ENCODE measurements around the gene WDR59. TPM values are rescaled to one million over a fixed set of nuclear protein-coding genes. Genes with fewer than 3 reads are reported as not detected.

WDR59 gene
- total RNA-seq, 4 donors from 2014 or later = 29.1 to 112 (median 42.6) TPM

DNA sequence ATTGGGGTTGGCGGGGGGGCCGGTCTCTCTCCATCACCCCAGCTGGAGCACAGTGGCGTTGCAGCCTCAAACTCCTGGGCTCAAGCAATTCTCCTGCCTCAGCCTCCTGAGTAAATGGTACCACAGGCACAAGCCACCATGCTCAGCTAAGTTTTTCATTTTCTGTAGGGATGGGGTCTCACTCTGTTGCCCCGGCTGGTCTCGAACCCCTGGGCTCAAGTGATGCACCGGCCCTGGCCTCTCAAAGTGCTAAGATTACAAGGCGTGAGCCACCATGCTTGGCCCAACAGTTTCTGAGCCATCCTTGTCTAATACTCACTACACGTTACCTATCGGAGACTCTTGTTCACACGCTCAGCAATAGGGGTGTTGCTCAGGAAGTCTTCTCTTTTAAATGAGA lies 11.6 kb downstream of the WDR59 start:
- Histone ChIP-seq H3K27ac (no peak overlapping the region), H3K4me3 (no peak overlapping the region), H3K27me3 (no peaks in the 10 kb centered on the region), H3K4me1 (no peaks in the 10 kb centered on the region), H3K9me3 (no peaks in the 10 kb centered on the region), H3K36me3 (peaks cover 0 to 14% (median 3%) of the 10 kb centered on the region in 4 donors)
- in situ Hi-C loops (cut with MboI; ENCODE audit: low pct_ligation_motif_present in 1 of 4, low pct_unique_long_range_greater_than_20kb in 1 of 4, low sequenced_read_pairs in 3 of 4) = no loop called here
- DNase-seq = no peak
- intact Hi-C loops (cut with DNase I; ENCODE audit: low total_unique reads) = no loop called here
- WGBS, 2 donors (ENCODE audit: low coverage in 1 of 2) = 91 to 100% methylated on average over 3 to 10 of the region's 10 CpGs
- TF ChIP-seq POLR2A (IDR thresholded peaks at IDR 0.05) (no peak), EP300 (IDR thresholded peaks at IDR 0.05; ENCODE audit: low read depth) (no peak), POLR2AphosphoS5 (IDR thresholded peaks at IDR 0.05) (no peak)
- TF ChIP-seq, protein P1, sequence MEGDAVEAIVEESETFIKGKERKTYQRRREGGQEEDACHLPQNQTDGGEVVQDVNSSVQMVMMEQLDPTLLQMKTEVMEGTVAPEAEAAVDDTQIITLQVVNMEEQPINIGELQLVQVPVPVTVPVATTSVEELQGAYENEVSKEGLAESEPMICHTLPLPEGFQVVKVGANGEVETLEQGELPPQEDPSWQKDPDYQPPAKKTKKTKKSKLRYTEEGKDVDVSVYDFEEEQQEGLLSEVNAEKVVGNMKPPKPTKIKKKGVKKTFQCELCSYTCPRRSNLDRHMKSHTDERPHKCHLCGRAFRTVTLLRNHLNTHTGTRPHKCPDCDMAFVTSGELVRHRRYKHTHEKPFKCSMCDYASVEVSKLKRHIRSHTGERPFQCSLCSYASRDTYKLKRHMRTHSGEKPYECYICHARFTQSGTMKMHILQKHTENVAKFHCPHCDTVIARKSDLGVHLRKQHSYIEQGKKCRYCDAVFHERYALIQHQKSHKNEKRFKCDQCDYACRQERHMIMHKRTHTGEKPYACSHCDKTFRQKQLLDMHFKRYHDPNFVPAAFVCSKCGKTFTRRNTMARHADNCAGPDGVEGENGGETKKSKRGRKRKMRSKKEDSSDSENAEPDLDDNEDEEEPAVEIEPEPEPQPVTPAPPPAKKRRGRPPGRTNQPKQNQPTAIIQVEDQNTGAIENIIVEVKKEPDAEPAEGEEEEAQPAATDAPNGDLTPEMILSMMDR (IDR thresholded peaks at IDR 0.05) = no peak

DNA sequence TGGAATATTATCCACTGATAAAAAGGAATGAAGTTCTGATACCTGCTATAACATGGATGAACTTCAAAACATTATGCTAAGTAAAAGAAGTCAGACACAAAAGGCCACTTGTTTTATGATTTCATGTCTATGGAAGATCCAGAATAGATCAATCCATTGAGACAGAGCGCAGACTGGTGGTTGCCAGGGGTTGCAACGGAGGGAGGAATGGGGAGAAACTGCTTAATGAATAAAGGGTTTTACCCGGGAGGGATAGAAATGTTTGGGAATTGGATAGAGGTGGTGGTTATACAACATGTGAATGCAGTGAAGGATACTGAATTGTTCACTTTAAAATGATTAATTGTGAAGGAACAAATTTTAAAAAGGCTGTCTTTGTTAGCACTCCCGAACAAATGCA lies 30.2 kb downstream of the WDR59 start:
- intact Hi-C loops (cut with DNase I; ENCODE audit: low total_unique reads) = no loop called here
- H3K36me3 ChIP-seq = peaks cover 0 to 15% (median 3%) of the 10 kb centered on the region in 4 donors

DNA sequence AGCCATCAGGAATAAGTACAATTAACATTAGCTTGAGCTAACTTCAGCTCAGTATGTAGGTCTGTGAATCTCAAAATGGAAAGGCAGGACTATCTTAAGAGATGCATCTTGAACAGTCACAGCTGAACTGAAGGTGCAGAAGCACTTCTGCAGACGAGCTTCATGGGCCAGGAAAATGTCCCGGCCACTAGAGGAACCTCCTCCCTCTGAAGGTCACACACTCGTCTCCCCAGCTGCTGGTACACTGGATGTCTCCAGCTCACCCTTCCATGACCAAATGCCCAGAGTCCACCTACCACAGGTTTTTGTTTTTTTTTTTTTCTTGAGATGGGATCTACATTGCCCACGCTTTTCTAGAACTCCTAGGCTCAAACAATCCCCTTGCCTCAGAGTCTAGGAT lies 33.2 kb downstream of the WDR59 start:
- in situ Hi-C loops (cut with MboI; ENCODE audit: low pct_ligation_motif_present in 1 of 4, low pct_unique_long_range_greater_than_20kb in 1 of 4, low sequenced_read_pairs in 3 of 4) (no loop called here), intact Hi-C loops (cut with DNase I; ENCODE audit: low total_unique reads) (no loop called here)
- WGBS, 2 donors (ENCODE audit: low coverage in 1 of 2) = 80 to 100% methylated on average over 1 to 4 of the region's 4 CpGs

More for the DNA sequence above, 30.2 kb downstream of the WDR59 start:
- Histone ChIP-seq H3K4me3 (no peak overlapping the region), H3K27me3 (no peaks in the 10 kb centered on the region), H3K9me3 (no peaks in the 10 kb centered on the region), H3K27ac (no peak overlapping the region), H3K4me1 (no peaks in the 10 kb centered on the region)
- in situ Hi-C loops (cut with MboI; ENCODE audit: low pct_ligation_motif_present in 1 of 4, low pct_unique_long_range_greater_than_20kb in 1 of 4, low sequenced_read_pairs in 3 of 4) = no loop called here
- TF ChIP-seq POLR2AphosphoS5 (IDR thresholded peaks at IDR 0.05) (no peak), POLR2A (IDR thresholded peaks at IDR 0.05) (no peak), EP300 (IDR thresholded peaks at IDR 0.05; ENCODE audit: low read depth) (no peak)
- TF ChIP-seq, protein P1 (IDR thresholded peaks at IDR 0.05) = no peak
- WGBS, 2 donors (ENCODE audit: low coverage in 1 of 2) = 89 to 97% methylated on average over 4 of the region's 4 CpGs
- no peak for DNase-seq

DNA sequence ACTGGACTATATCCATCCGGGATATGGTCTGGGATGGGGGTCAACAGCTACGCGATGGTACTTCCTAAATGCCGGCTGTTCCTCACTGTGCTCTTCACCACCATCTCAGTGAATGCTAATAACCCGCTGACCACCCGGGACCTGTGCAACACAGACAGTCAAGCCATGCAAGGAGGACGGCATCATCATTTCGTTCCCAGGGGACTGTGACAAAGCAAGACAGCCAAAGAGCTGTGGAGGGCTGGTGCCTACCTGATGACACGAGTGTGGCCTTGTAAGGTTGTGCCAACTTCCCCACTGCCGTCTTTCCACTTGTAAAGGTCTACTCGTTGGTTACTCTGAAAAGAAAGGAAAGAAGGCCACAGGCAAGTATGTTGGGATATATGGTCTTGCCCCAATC lies 33.7 kb downstream of the WDR59 start:
- in situ Hi-C loops (cut with MboI; ENCODE audit: low pct_ligation_motif_present in 1 of 4, low pct_unique_long_range_greater_than_20kb in 1 of 4, low sequenced_read_pairs in 3 of 4) (no loop called here), intact Hi-C loops (cut with DNase I; ENCODE audit: low total_unique reads) (no loop called here)
- Histone ChIP-seq H3K36me3 (peaks cover 0 to 30% (median 10%) of the 10 kb centered on the region in 4 donors), H3K27ac (no peak overlapping the region), H3K27me3 (no peaks in the 10 kb centered on the region), H3K4me1 (no peaks in the 10 kb centered on the region), H3K4me3 (no peak overlapping the region), H3K9me3 (no peaks in the 10 kb centered on the region)
- TF ChIP-seq, protein P1 (IDR thresholded peaks at IDR 0.05) = no peak
- TF ChIP-seq POLR2A (IDR thresholded peaks at IDR 0.05) (no peak), POLR2AphosphoS5 (IDR thresholded peaks at IDR 0.05) (no peak), EP300 (IDR thresholded peaks at IDR 0.05; ENCODE audit: low read depth) (no peak)
- WGBS, 2 donors (ENCODE audit: low coverage in 1 of 2) = 95 to 97% methylated on average over 8 to 11 of the region's 11 CpGs
- DNase-seq = no peak

More for the DNA sequence above, 33.2 kb downstream of the WDR59 start:
- Histone ChIP-seq H3K36me3 (peaks cover 0 to 26% (median 7%) of the 10 kb centered on the region in 4 donors), H3K9me3 (no peaks in the 10 kb centered on the region), H3K27ac (no peak overlapping the region), H3K27me3 (no peaks in the 10 kb centered on the region), H3K4me3 (no peak overlapping the region), H3K4me1 (no peaks in the 10 kb centered on the region)
- TF ChIP-seq, protein P1 (IDR thresholded peaks at IDR 0.05) = no peak
- TF ChIP-seq EP300 (IDR thresholded peaks at IDR 0.05; ENCODE audit: low read depth) (no peak), POLR2A (IDR thresholded peaks at IDR 0.05) (no peak), POLR2AphosphoS5 (IDR thresholded peaks at IDR 0.05) (no peak)
- no peak for DNase-seq

Data from transverse colon (tissue), 4 donors.